Eye (tissue), 1 donor: Measurements from ENCODE around the gene TEKTIP1.
"Not testable (repeated sequence)": the region's sequence is repeated elsewhere in the genome, so short reads cannot be mapped to it uniquely, and the experiment has no call there.

Source experiments
- DNase-seq: peaks from one replicate; pipeline ENCODE4 v3.0.0-alpha.2; 2015

The TEKTIP1 gene

DNA sequence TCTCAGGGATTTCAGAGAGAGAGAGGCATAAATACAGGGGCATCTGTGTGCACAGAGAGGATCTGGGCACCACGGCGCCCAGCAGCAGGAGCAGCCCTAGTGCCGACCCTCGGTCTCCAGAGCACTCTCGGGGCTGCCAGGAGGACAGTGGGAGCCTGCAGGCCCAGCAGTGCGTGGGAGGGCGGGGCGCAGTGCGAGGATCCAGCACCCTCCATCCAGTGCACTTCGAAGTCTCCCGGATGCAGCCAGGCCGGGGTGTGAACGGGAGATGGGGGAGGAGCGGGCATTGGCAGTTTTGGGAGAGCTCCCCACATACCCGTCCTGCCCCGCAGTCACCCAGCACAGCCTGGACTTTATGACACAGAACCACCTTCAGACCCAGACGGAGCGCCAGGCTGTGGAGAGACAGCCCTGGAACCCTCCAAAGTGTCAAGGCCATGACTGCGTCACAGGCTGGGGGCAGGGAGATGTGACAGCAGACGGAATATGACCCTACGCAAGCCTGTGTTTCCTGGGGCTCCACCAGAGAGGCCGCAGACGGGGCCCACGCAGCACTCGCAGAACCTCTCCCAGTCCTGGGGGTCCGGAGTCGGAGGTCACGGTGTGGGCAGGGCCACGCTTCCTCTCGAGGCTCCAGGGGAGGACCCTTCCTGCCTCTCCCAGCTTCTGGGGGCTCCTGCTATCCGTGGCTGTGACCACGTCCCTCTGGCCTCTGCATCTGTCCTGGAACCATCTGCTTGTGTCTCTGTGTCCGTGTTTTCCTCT, 14.7 kb upstream of the TEKTIP1 start:
- no peak for DNase-seq

DNA sequence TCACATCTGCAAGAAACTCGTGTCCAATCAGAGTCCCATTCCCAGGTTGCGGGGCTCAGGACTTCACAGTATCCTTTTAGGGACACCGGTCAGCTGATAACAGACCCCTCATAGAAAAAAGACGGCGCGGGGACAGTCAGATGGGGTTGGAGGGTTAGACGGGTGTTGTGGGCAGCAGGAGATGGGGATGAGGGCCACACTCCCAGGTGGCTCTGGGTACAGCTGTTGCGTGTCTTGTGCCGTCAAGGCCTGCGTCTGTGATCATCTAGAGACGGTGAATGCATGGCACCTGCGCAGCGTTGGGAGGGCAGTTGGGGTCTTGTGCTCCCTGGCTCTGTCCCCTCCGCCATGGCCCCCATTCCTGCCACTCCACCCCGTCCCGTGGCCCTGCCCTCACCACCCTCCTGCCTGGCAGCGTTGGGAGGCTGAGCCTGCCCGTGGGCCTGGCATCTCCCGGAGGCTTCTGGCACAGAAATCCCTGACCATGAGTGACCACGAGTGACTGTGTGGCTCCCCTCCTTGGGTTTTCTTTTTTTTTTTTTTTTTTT, 14.0 kb upstream of the TEKTIP1 start:
- DNase-seq: no peak

DNA sequence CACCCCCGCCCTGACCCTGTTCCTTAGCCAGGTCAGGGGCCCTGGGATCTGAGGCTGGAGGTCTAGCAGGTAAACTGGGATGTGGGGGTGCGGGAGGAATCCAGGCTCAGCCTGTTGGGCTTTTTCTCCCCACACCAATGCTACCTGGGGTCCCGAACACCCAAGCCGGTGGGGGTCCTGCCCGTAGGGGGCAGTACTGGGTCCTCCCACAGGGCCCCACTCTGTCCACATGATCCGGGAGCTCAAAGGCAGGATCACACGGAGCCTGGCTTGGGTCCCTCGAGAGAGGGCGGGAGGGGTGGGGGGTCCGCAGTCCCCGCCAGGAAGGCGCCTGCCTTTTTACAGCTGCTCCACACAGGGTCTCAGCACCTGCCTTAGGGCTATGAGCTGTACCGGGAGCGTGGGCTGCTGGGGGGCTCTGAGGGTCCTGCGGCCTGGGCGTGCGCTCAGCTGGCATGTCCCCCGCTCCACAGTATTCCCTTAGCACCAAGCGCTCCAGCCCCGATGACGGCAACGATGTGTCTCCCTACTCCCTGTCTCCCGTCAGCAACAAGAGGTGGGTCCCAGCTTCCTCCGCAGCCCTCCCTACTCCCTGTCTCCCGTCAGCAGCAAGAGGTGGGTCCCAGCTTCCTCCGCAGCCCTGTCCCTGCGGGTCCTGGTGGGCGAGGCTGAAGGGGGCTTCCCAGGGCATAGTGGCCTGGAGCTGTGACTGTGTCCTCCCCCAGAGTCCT, 12.3 kb upstream of the TEKTIP1 start:
- no peak for DNase-seq

DNA sequence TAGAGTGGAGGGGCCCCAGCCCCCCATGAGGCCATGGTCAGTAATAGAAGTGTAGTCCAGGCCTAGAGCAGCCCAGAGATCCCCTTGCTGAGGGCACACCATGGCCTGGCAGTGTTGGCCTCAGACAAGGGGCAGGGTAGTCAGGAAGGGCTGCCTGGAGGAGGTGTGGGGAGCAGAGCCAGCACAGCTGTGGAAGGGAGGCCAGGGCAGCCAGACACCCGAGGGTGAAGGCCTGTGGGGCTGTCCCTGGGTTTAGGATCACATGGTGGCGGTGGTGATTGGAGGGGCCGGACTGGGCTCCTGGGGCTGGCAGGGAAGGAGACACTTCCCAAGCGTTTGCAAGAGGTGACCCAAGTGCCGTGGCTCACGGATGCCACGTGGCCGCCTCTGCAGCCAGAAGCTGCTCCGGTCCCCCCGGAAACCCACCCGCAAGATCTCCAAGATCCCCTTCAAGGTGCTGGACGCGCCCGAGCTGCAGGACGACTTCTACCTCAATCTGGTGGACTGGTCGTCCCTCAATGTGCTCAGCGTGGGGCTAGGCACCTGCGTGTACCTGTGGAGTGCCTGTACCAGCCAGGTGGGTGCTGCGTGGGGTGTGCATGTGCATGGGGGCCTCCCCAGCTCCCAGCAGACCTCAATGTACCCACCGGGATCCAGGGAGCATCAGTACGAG, 11.6 kb upstream of the TEKTIP1 start:
- DNase-seq: no peak

DNA sequence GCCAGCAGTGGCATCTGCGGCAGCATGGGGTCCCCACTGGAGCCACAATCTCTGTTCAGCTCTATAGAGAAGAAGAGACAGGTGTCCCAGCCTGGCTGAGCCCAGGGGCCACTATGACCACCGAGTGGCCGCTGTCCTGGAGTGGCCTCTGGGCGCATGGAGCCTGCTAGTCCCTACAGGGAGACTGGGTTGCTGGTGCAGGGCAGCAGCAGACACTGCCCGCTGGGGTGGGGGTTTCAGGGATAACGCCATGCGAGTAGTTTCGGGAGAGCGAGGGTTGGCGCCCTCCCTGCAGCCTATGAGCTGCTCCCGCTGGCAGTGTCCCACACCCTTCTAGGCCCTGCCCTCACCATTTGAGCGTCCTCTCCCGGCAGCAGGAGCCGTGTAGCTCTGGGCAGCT, 10.9 kb upstream of the TEKTIP1 start:
- no peak for DNase-seq

DNA sequence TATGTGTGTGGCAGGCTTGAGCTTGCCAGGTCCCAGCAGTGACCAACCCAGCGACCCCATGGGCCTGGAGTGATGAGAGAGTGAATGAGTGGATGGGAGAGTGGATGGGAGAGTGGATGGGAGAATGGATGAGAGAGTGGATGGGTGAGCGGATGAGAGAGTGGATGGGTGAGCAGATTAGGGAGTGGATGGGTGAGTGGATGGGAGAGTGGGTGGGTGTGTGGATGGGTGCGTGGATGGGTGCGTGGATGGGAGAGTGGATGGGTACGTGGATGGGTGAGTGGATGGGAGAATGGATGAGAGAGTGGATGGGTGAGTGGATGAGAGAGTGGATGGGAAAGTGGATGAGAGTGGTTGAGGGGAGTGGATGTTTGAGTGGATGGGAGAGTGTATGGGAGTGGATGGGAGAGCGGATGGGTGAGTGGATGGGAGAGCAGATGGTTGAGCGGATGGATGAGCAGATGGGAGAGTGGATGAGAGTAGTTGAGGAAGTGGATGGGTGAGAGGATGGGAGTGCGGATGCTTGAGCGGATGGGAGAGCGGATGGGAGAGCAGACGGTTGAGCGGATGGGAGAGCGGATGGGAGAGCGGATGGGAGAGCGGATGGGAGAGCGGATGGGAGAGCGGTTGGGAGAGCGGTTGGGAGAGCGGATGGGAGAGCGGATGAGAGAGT, 10.3 kb upstream of the TEKTIP1 start:
- DNase-seq: no peak

DNA sequence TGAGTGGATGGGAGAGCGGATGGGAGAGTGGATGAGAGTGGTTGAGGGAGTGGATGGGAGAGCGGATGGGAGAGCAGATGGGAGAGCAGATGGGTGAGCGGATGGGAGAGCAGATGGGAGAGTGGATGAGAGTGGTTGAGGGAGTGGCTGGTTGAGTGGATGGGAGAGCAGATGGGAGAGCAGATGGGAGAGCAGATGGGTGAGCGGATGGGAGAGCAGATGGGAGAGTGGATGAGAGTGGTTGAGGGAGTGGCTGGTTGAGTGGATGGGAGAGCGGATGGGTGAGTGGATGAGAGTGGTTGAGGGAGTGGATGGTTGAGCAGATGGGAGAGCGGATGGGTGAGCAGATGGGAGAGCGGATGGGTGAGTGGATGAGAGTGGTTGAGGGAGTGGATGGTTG, 9.7 kb upstream of the TEKTIP1 start:
- DNase-seq: not testable (repeated sequence)

DNA sequence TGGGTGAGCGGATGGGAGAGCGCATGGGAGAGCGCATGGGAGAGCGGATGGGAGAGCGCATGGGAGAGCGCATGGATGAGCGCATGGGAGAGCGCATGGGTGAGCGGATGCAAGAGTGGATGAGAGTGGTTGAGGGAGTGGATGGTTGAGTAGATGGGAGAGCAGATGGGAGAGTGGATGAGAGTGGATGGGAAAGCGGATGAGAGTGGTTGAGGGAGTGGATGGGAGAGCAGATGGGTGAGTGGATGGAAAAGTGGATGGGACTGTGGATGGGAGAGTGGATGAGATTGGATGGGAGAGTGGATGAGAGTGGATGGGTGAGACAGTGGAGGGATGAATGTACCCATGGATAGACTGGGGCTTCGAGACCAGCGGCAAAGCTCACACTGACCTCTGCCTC, 8.6 kb upstream of the TEKTIP1 start:
- no peak for DNase-seq

DNA sequence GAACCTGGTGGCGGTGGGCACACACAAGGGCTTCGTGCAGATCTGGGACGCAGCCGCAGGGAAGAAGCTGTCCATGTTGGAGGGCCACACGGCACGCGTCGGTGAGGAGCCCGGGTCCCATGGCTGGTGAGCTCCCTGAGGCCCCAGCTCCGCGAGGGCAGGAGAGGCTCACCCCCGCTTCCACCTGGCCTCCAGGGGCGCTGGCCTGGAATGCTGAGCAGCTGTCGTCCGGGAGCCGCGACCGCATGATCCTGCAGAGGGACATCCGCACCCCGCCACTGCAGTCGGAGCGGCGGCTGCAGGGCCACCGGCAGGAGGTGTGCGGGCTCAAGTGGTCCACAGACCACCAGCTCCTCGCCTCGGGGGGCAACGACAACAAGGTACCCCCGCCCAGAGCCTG, 7.3 kb upstream of the TEKTIP1 start:
- no peak for DNase-seq

DNA sequence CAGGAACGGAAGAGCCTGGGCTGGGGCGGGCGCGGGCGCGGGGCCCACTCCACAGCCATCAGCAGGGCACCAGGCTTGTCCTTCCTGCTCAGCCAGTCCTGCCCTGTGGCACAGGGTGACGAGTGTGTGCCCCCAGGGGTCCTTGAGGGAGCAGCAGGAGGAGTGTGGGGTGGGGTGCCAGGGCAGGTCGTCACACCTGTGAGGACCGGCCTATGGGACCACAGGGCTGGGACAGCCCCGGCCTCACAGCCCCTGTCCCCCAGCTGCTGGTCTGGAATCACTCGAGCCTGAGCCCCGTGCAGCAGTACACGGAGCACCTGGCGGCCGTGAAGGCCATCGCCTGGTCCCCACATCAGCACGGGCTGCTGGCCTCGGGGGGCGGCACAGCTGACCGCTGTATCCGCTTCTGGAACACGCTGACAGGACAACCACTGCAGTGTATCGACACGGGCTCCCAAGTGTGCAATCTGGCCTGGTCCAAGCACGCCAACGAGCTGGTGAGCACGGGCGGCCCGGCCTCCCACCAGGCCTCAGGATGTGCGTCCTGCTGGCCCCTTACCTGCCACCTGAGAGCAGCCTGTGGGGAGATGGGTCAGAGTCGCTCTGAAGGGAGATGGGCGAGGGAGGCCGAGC, 6.7 kb upstream of the TEKTIP1 start:
- no peak for DNase-seq

DNA sequence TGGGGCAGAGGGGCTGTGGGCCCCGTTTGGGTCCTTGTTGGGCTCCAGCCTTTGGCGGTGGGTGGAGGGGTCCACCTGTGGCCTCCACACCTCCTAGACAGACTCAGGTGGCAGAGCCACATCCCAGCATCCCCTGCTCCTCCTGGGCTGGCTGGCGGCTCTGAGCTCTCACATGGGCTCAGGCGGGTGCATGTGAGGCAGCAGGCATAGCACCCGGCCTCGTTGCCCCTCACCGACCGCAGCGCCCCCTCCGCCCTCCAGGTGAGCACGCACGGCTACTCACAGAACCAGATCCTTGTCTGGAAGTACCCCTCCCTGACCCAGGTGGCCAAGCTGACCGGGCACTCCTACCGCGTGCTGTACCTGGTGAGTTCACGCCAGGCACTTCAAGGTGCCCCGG, 5.9 kb upstream of the TEKTIP1 start:
- no peak for DNase-seq

DNA sequence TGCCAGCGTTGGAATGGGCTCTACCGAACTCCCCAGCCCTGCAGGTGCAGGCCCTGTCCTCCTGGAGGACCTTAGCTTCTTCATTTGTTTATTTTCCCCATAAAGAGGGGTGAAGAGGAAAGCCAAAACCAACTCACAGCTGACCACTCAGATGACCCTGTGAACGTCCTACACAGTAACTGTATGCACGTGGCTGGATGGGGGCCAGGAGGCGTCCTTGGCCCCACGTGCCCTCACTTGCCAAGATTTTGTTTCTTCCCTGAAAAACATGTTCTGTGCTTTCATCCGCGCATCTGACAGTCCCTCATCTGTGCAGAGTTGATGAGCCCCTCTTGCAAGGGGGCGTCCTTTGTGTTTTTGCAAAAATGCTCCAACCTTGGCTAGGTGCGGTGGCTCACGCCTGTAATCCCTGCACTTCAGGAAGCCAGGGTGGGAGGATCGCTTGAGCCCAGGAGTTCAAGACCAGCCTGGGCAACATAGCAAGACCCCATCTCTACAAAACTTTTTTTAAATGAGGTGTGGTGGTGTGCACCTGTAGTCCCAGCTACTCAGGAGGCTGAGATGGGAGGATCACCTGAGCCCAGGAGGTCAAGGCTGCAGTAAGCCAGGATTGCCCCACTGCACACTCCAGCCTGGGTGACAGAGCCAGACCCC, 5.3 kb upstream of the TEKTIP1 start:
- no peak for DNase-seq

DNA sequence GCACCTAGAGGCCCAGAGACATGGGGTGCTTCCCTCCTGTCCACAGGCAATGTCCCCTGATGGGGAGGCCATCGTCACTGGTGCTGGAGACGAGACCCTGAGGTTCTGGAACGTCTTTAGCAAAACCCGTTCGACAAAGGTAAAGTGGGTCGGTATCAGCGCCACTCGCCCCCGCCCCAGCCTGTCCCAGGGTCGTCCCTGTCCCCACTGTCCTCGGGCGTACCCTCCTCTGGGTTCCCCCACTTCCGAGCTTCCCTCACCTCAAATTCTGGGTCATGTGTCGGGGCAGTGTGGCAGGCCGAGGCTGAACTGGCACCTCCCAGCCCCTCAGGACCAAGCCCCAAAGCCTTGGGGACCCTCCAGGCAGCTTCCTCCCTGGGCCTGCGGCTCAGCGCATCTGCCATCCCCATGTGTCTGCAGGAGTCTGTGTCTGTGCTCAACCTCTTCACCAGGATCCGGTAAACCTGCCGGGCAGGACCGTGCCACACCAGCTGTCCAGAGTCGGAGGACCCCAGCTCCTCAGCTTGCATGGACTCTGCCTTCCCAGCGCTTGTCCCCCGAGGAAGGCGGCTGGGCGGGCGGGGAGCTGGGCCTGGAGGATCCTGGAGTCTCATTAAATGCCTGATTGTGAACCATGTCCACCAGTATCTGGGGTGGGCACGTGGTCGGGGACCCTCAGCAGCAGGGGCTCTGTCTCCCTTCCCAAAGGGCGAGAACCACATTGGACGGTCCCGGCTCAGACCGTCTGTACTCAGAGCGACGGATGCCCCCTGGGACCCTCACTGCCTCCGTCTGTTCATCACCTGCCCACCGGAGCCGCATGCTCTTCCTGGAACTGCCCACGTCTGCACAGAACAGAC, 4.4 kb upstream of the TEKTIP1 start:
- no peak for DNase-seq

DNA sequence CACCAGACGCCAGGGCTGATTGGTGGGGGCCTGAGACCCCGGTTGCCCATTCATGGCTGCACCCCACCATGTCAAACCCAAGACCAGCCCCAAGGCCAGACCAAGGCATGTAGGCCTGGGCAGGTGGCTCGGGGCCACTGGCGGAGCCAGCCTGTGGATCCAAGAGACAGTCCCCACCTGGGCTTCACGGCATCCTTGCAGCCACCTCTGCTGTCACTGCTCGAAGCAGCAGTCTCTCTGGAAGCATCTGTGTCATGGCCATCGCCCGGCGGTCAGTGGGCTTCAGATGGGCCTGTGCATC, 3.8 kb upstream of the TEKTIP1 start:
- DNase-seq: no peak

DNA sequence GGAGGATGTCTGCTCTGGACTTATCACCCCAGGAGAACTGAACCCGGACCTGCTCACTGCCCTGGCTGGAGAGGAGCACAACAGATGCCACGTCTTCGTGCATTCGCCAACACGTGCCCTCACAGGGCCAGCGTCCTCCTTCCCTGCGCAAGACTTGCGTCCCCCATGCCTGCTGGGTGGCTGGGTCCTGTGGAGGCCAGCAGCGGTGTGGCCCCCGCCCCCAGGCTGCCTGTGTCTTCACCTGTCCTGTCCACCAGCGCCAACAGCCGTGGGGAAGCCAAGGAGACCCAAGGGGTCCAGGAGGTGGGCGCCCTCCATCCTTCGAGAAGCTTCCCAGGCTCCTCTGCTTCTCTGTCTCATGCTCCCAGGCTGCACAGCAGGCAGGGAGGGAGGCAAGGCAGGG, 3.4 kb upstream of the TEKTIP1 start:
- DNase-seq: no peak

DNA sequence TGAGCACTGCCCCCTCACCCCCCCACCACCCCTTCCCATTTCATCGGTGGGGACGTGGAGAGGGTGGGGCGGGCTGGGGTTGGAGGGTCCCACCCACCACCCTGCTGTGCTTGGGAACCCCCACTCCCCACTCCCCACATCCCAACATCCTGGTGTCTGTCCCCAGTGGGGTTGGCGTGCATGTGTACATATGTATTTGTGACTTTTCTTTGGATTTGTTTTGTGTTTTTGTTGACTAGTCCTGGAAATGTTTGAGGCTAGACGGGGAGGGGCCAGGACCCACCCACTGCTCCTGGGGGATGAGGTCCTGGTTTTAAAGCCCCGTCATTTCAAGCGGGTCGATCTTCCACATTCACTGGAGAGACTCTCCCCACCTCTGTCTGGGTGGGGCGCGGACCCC, 3.0 kb upstream of the TEKTIP1 start:
- no peak for DNase-seq

DNA sequence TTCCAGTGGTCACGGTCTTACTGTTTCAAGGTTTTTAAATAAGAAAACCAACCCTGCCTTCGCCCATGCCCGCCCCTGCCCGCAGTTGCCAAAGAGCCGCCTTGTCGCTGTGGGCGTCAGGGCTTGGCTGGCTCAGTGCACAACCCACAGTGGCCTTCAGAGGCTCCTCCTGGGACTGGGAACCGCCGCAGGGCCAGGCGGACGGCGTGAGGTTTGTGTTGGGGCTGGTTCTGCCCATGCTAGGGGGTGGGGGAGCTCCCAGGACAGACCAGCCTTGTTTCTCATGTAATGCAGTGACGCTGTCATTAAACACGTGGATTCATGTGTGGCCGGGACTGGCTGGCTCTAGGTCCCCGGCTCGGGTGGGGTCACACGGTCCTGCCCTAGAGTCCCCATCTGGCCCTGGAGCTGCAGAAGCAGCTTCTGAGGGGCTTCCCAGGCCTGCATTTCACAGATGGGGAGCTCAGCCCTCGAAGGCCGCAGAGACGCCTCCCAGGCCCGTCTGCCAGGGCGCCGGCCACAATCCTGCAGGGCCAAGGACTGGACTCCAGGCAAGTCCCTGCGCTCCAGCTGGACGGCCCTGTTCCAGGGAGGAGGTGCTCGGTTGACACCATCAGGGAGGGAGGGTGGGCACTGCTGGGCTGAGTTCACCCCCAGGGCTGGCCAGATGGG, 2.4 kb upstream of the TEKTIP1 start:
- DNase-seq: no peak

DNA sequence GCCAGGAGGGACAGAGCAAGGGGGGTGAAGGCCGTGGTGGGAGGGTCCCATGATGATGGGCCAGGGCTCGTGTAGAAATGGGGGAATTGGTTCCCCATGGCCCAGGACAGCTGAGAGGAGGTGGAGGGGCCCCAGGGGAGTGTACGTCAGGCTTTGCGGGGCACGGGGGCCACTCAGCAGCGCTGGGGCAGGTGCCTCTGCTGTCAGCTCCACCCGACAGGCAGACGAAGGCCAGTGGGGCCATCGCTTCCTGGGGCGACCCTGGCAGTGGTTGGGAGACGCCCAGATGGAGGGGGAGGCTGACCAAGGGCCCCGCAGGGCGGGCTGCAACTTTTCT, 1.9 kb upstream of the TEKTIP1 start:
- no peak for DNase-seq

DNA sequence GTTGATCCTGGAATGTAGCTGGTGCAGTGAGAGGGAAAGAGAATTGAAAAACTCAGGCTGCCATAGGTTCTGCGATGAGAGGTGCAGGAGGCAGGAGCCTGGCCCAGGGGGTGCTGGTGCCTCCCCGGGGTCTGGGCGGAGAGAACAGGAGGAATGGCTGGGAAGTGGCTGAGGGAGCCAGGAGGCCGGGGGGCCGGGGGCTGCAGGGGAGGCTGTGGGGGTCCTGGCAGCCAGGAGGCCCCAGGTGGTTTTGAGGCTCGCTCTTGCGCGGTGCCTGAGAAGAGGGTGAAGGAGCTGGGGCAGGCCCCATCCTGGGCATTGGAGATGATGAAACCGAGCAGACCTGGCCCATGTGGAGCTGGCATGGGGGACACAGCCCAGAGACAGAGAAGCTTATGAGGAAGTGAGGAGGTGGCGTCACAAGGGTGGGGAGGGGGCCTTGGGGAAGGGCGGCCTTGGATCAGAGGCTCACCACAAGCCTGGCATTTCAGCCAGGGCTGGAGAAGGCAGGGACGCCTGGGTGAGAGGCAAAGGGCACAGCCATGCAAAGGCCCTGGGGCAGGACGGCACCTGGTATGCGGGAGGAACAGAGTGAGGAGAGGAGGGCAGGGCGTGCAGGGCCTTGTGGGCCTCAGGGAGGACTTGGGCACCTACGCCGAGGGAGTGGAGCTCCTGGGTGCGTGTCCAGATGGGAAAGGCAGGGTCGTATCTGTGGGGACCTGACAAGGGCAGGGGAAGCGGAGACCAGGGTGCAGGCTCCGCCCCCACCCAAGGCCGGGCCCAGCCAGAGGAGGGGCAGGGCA, 1.3 kb upstream of the TEKTIP1 start:
- no peak for DNase-seq
